Endothelial cell of umbilical vein (primary cell): ENCODE measurements around the gene ZNF423. TPM values are rescaled to one million over a fixed set of nuclear protein-coding genes. Genes with fewer than 3 reads are reported as not detected.

Experiments used
- BruUV-seq: library from RNA; stranded (reverse); fragments of 400-500 nt; replicated peaks from 2 replicates; lab custom pipeline; 2021; lab: Mats Ljungman, UMichigan
- CTCF ChIA-PET: fragments of 300-600, 350-600 bp; sonication (Branson Sonifier 250); formaldehyde crosslinking; loops from one replicate; lab custom pipeline; 2021; ENCODE audit warnings: antibody characterized with exemption, inconsistent platforms; lab: Charles Lee
- POLR2A ChIA-PET: fragments of 300-600, 350-600 bp; sonication (Branson Sonifier 250); formaldehyde crosslinking; loops from one replicate; lab custom pipeline; 2021; ENCODE audit warnings: antibody characterized with exemption, inconsistent platforms; lab: Charles Lee
- DNase-seq: peaks from one replicate; pipeline ENCODE4 v3.0.0-alpha.2; 2011; ENCODE audit warnings: low read depth, low spot score
- FAIRE-seq: peaks from 2 replicates; lab custom pipeline; 2011; peaks lifted over from hg19 to GRCh38; lab: Jason Lieb, UNC
- H2AFZ ChIP-seq: 2 replicates; pipeline ENCODE4 v1.6.0; 2012; ENCODE audit warnings: low read depth, low read length, control low read depth, inconsistent platforms
- H3K27ac ChIP-seq: 2 replicates; pipeline ENCODE4 v1.5.1; 2011; ENCODE audit warnings: low read depth, mild to moderate bottlenecking, control low read depth, low read length, moderate library complexity; ENCODE audit not compliant: insufficient read depth
- H3K27me3 ChIP-seq, 2 experiments: 2 replicates each; pipeline versions ENCODE4 v1.6.0 to v1.6.1; 2011; ENCODE audit warnings: low read length in 2 of 2, mixed read lengths in 1 of 2; ENCODE audit not compliant: control insufficient read depth in 2 of 2, insufficient read depth in 2 of 2
- H3K36me3 ChIP-seq, 2 experiments: 2 replicates in 1 of 2; 3 replicates in 1 of 2; pipeline ENCODE4 v1.5.1; 2011; ENCODE audit warnings: low read length in 2 of 2, mild to moderate bottlenecking in 1 of 2, moderate library complexity in 1 of 2; ENCODE audit not compliant: control insufficient read depth in 2 of 2, insufficient read depth in 2 of 2; ENCODE audit errors: extremely low read depth in 1 of 2
- H3K4me1 ChIP-seq: 3 replicates; pipeline ENCODE4 v1.5.1; 2011; ENCODE audit warnings: mild to moderate bottlenecking, low read length; ENCODE audit not compliant: control insufficient read depth, insufficient read depth; ENCODE audit errors: extremely low read depth
- H3K4me2 ChIP-seq: 2 replicates; pipeline ENCODE4 v1.6.1; 2011; ENCODE audit warnings: low read length, control low read depth, mixed read lengths; ENCODE audit not compliant: insufficient read depth
- H3K4me3 ChIP-seq, 3 experiments: fragments of 200-600 bp in 1 of 3; sonication (generic), shearing (Covaris generic) in 1 of 3; replicated peaks in 1 of 3; 2 replicates each; pipeline ENCODE4 v1.5.1; 2011 to 2016; ENCODE audit warnings: control low read depth in 3 of 3, low read length in 3 of 3, mild to moderate bottlenecking in 2 of 3, inconsistent platforms in 1 of 3, low read depth in 1 of 3, moderate library complexity in 1 of 3; ENCODE audit not compliant: insufficient read depth in 1 of 3
- H3K79me2 ChIP-seq: 2 replicates; pipeline ENCODE4 v1.6.0; 2012; ENCODE audit warnings: low read length, inconsistent platforms; ENCODE audit not compliant: control insufficient read depth, insufficient read depth
- H3K9ac ChIP-seq: replicated peaks from 2 replicates; pipeline ENCODE3; 2011; ENCODE audit warnings: low read length, control low read depth; ENCODE audit not compliant: insufficient read depth; ENCODE audit errors: extremely low read depth
- H3K9me1 ChIP-seq: replicated peaks from 3 replicates; pipeline ENCODE4 v1.6.0; 2011; ENCODE audit warnings: mild to moderate bottlenecking, low read length; ENCODE audit not compliant: control insufficient read depth, insufficient read depth; ENCODE audit errors: extremely low read depth
- H3K9me3 ChIP-seq: replicated peaks from 2 replicates; pipeline ENCODE4 v1.5.1; 2012; ENCODE audit warnings: low read length, inconsistent platforms; ENCODE audit not compliant: control insufficient read depth, insufficient read depth
- H4K20me1 ChIP-seq: replicated peaks from 2 replicates; pipeline ENCODE3; 2011; ENCODE audit warnings: mild to moderate bottlenecking, low read length; ENCODE audit not compliant: control insufficient read depth, insufficient read depth; ENCODE audit errors: extremely low read depth
- CTCF ChIP-seq, 2 donors: IDR thresholded peaks; 1 replicate in 1 of 2; 2 replicates in 1 of 2; pipeline ENCODE4 v1.5.1; 2011; ENCODE audit warnings: low read length in 2 of 2, mild to moderate bottlenecking in 2 of 2, moderate library complexity in 2 of 2, control low read depth in 1 of 2, inconsistent platforms in 1 of 2, low read depth in 1 of 2; ENCODE audit not compliant: insufficient read depth in 1 of 2; ENCODE audit errors: extremely low read depth in 1 of 2
- EZH2 ChIP-seq: IDR thresholded peaks from 2 replicates; pipeline ENCODE4 v1.6.1; 2012; ENCODE audit warnings: borderline replicate concordance, low read depth, mild to moderate bottlenecking, moderate library complexity, low read length, inconsistent platforms; ENCODE audit not compliant: severe bottlenecking
- FOS ChIP-seq: IDR thresholded peaks from 2 replicates; pipeline ENCODE4 v1.6.1; 2011; ENCODE audit warnings: mild to moderate bottlenecking, low read length, moderate library complexity, borderline replicate concordance; ENCODE audit not compliant: insufficient read depth
- GATA2 ChIP-seq: IDR thresholded peaks from 2 replicates; pipeline ENCODE4 v1.7.0; 2011; ENCODE audit warnings: low read depth, mild to moderate bottlenecking, moderate library complexity, mixed read lengths, low read length; ENCODE audit not compliant: insufficient read length, insufficient read depth
- JUN ChIP-seq: IDR thresholded peaks from 2 replicates; pipeline ENCODE4 v1.6.1; 2011; ENCODE audit warnings: borderline replicate concordance, low read depth; ENCODE audit not compliant: insufficient read length, insufficient read depth
- MAX ChIP-seq: IDR thresholded peaks from 2 replicates; pipeline ENCODE4 v1.6.1; 2011; ENCODE audit not compliant: insufficient read depth, insufficient read length
- MYC ChIP-seq: IDR thresholded peaks from one replicate; pipeline ENCODE4 v1.6.1; 2011; ENCODE audit warnings: mild to moderate bottlenecking, low read depth, low read length
- POLR2A ChIP-seq: IDR thresholded peaks from 2 replicates; pipeline ENCODE4 v1.6.1; 2012; ENCODE audit warnings: low read depth, mild to moderate bottlenecking, control low read depth, low read length
- POLR2AphosphoS5 ChIP-seq: IDR thresholded peaks from 2 replicates; pipeline ENCODE4 v1.6.1; 2012; ENCODE audit warnings: low read depth, mild to moderate bottlenecking, control low read depth, low read length, moderate library complexity; ENCODE audit not compliant: insufficient read depth
- dilution Hi-C: fragments of 300-500 bp; cut with MboI; formaldehyde crosslinking; loops from one replicate; pipeline ENCODE4 v1.15.0; 2019; ENCODE audit warnings: low sequenced_read_pairs; ENCODE audit not compliant: extremely low pct_ligation_motif_present
- intact Hi-C: fragments of 100-400 bp; cut with micrococcal nuclease; formaldehyde crosslinking; loops from one replicate; pipeline ENCODE4 v1.10.0; 2022
- polyA plus RNA-seq, 4 experiments: library from polyadenylated mRNA; depleted of rRNA in 3 of 4; stranded (reverse) in 3 of 4; unstranded in 1 of 4; fragments of >200 nt; gene quantifications; 2 replicates each; pipeline versions ENCODE4 v1.2.1 to v1.2.3, GENCODE V29; 2011 to 2012; ENCODE audit warnings: missing spikeins in 1 of 4
- total RNA-seq: library from RNA; stranded (reverse); gene quantifications from 2 replicates; pipeline ENCODE4 v1.2.3, GENCODE V29; 2021

ZNF423 gene
- total and polyA plus RNA-seq, 2 donors (not counting 3 experiments of a cell fraction or from before 2014, with no cell fraction given), result 2.2 to 8.1 TPM

- H3K79me2 ChIP-seq, result no peaks in the 10 kb centered on the region
- no peak overlapping the region for H3K4me3 ChIP-seq
- no peak overlapping the region for H3K9ac ChIP-seq
- no peaks in the 10 kb centered on the region for H3K9me3 ChIP-seq
- H3K4me2 ChIP-seq, result no peak overlapping the region
- H3K27ac ChIP-seq, result no peak overlapping the region
- FAIRE-seq (no peak), DNase-seq (no peak)
- no TSS peak for BruUV-seq
- ChIA-PET POLR2A (no interaction called here), CTCF (no interaction called here)
- no peaks in the 10 kb centered on the region for H3K36me3 ChIP-seq
- H2AFZ ChIP-seq, result no peak overlapping the region
- H3K27me3 ChIP-seq, result no peaks in the 10 kb centered on the region
- intact Hi-C loops (loop anchor here (2.0 kb wide), 1 partner anchor 19 kb away; no protein-coding TSS in a partner anchor), dilution Hi-C loops (no loop called here)
- no peaks in the 10 kb centered on the region for H3K9me1 ChIP-seq
- TF ChIP-seq EZH2 (no peak), JUN (no peak), FOS (no peak), POLR2AphosphoS5 (no peak), MYC (no peak), POLR2A (no peak), GATA2 (no peak), MAX (no peak), CTCF (IDR thresholded peaks at IDR 0.05; ENCODE audit: extremely low read depth in 1 of 2, insufficient read depth in 1 of 2, low read depth in 1 of 2, low read length in 2 of 2) (no peak)
- no peaks in the 10 kb centered on the region for H4K20me1 ChIP-seq
- peaks cover 8% of the 10 kb centered on the region for H3K4me1 ChIP-seq
Measured at GRCh38 chr16:49661465-49662187, 194.3 kb downstream of the ZNF423 start.
